Panc1 (cell line): ENCODE measurements around the gene GJC2. TPM values are rescaled to one million over a fixed set of nuclear protein-coding genes. Genes with fewer than 3 reads are reported as not detected.

Source experiments
- ATAC-seq: fragments of 200-7000 bp; cut with Tn5 transposase; 2 replicates; pipeline ENCODE4 v1.9.1; 2020; ENCODE audit warnings: mild to moderate bottlenecking, moderate library complexity
- BruUV-seq: library from RNA; stranded (reverse); fragments of 400-500 nt; replicated peaks from 2 replicates; lab custom pipeline; 2021; lab: Mats Ljungman, UMichigan
- CTCF ChIA-PET: fragments of 300-600 bp; sonication (Branson Sonifier 250); formaldehyde crosslinking; loops from one replicate; lab custom pipeline; 2022; ENCODE audit warnings: antibody characterized with exemption; lab: Charles Lee
- POLR2A ChIA-PET: fragments of 300-600 bp; sonication (Branson Sonifier 250); formaldehyde crosslinking; loops from one replicate; lab custom pipeline; 2022; ENCODE audit warnings: antibody characterized with exemption; lab: Charles Lee
- DNase-seq: peaks from one replicate; pipeline ENCODE4 v3.0.0-alpha.2; 2010; ENCODE audit warnings: low read depth, low spot score
- H3K27ac ChIP-seq: 2 replicates; pipeline ENCODE4 v1.5.1; 2011; ENCODE audit warnings: mild to moderate bottlenecking, low read length, inconsistent platforms
- H3K27me3 ChIP-seq: fragments of 200-500 bp; sonication (Bioruptor generic); 2 replicates; pipeline ENCODE4 v1.6.0; 2014; ENCODE audit warnings: low read length, inconsistent platforms; ENCODE audit not compliant: control insufficient read depth, insufficient read depth
- H3K36me3 ChIP-seq: fragments of 200-500 bp; sonication (Bioruptor generic); 2 replicates; pipeline ENCODE4 v1.5.1; 2014; ENCODE audit warnings: inconsistent platforms, mild to moderate bottlenecking, low read length, moderate library complexity; ENCODE audit not compliant: control insufficient read depth, insufficient read depth
- H3K4me1 ChIP-seq: 2 replicates; pipeline ENCODE4 v1.5.1; 2011; ENCODE audit warnings: inconsistent platforms, mild to moderate bottlenecking, low read length, moderate library complexity; ENCODE audit not compliant: control insufficient read depth, insufficient read depth
- H3K4me3 ChIP-seq, 2 experiments: 2 replicates each; pipeline ENCODE4 v1.5.1; 2011 to 2012; ENCODE audit warnings: low read depth in 2 of 2, low read length in 2 of 2, mild to moderate bottlenecking in 2 of 2, inconsistent platforms in 1 of 2, moderate library complexity in 1 of 2
- H3K9me3 ChIP-seq: fragments of 200-500 bp; sonication (Bioruptor generic); 2 replicates; pipeline ENCODE4 v1.5.1; 2014; ENCODE audit warnings: low read depth, mild to moderate bottlenecking, inconsistent platforms, low read length, moderate library complexity; ENCODE audit not compliant: control insufficient read depth, insufficient read depth
- CTCF ChIP-seq: fragments of 450-650 bp; IDR thresholded peaks from 2 replicates; pipeline ENCODE4 v1.5.1; 2017; ENCODE audit warnings: mild to moderate bottlenecking
- POLR2AphosphoS5 ChIP-seq: IDR thresholded peaks from 2 replicates; pipeline ENCODE4 v1.6.1; 2012; ENCODE audit warnings: mild to moderate bottlenecking, low read depth, low read length, moderate library complexity
- REST ChIP-seq, 2 experiments: IDR thresholded peaks; 2 replicates each; pipeline ENCODE4 v1.6.1; 2011 to 2012; ENCODE audit warnings: low read depth in 2 of 2, control low read depth in 1 of 2, low read length in 1 of 2, mild to moderate bottlenecking in 1 of 2, moderate library complexity in 1 of 2; ENCODE audit not compliant: insufficient read depth in 1 of 2
- SIN3A ChIP-seq: IDR thresholded peaks from 2 replicates; pipeline ENCODE4 v1.6.1; 2012; ENCODE audit warnings: low read depth, mild to moderate bottlenecking, low read length, moderate library complexity, borderline replicate concordance; ENCODE audit not compliant: insufficient read depth
- TCF7L2 ChIP-seq: IDR thresholded peaks from 2 replicates; pipeline ENCODE4 v1.6.1; 2011; ENCODE audit warnings: mild to moderate bottlenecking, low read depth, low read length, inconsistent platforms
- in situ Hi-C: cut with HindIII; loops from 2 replicates; pipeline ENCODE4 v1.10.0; 2016; ENCODE audit warnings: low sequenced_read_pairs, low pct_unique_long_range_greater_than_20kb
- intact Hi-C: fragments of 100-400 bp; cut with micrococcal nuclease; formaldehyde crosslinking; loops from one replicate; pipeline ENCODE4 v1.10.0; 2022; ENCODE audit not compliant: unreplicated experiment
- total RNA-seq: library from RNA; stranded (reverse); gene quantifications from one replicate; pipeline ENCODE4 v1.2.1, GENCODE V29; 2021; ENCODE audit not compliant: unreplicated experiment

Gene GJC2
- total RNA-seq, 1 experiment from 2014 or later = 2.4 TPM

GRCh38 chr1:228165372-228166169 is 15.8 kb downstream of the GJC2 start, which contains the start of gene IBA57:
Gene IBA57 (plus strand): TSS chr1:228165804. CDS start chr1:228165817, 13 bp downstream.
- peak within 1 kb of the TSS; percentile 69 to 83 for H3K4me3 ChIP-seq
- H3K27me3 ChIP-seq = no peaks in the 10 kb centered on the region
- POLR2A ChIA-PET = interaction anchor here (0.6 kb wide), 3 partner anchors 13 to 1539 kb away, joined by 3 to 6 read pairs (median 4); no protein-coding TSS in a partner anchor
- DNase-seq (peak; percentile 87), ATAC-seq (peak; percentile 92)
- CTCF ChIA-PET = interaction anchor here (0.5 to 0.9 kb wide), 7 partner anchors 21 to 1745 kb away, joined by 3 to 7 read pairs (median 3); partner anchors contain the start of gene GUK1
- no TSS peak for BruUV-seq
- H3K27ac ChIP-seq = peak within 1 kb of the TSS; percentile 93
- no peaks in the 10 kb centered on the region for H3K9me3 ChIP-seq
- peaks cover 13% of the 10 kb centered on the region for H3K4me1 ChIP-seq
- intact Hi-C loops = no loop called here
- TF ChIP-seq SIN3A (peak; percentile 79; the same call in 1 of the 2 replicates), CTCF (peak; percentile 98), TCF7L2 (peak; percentile 27; the same call in 1 of the 2 replicates), POLR2AphosphoS5 (peak; percentile 89), REST (IDR thresholded peaks at IDR 0.05; ENCODE audit: insufficient read depth in 1 of 2, low read depth in 2 of 2, low read length in 1 of 2) (no peak)
- in situ Hi-C loops = no loop called here
- no peaks in the 10 kb centered on the region for H3K36me3 ChIP-seq

- peak; percentile 34 for ATAC-seq
- peak overlapping the region; percentile 80 for H3K27ac ChIP-seq
- H3K4me3 ChIP-seq = peak overlapping the region; percentile 69 to 70
- BruUV-seq = no TSS peak
- no peaks in the 10 kb centered on the region for H3K36me3 ChIP-seq
- TF ChIP-seq TCF7L2 = no peak
- 0 out of 2 replicates have a peak, but pooled peaks have one; percentile 75 for TF ChIP-seq SIN3A
- in situ Hi-C loops = no loop called here
- peaks cover 13% of the 10 kb centered on the region for H3K4me1 ChIP-seq
- H3K27me3 ChIP-seq = no peaks in the 10 kb centered on the region
- POLR2A ChIA-PET = interaction anchor here (0.6 kb wide), 4 partner anchors 9 to 316 kb away, joined by 3 to 13 read pairs (median 4); no protein-coding TSS in a partner anchor
- CTCF ChIA-PET = interaction anchor here (0.6 to 0.9 kb wide), 3 partner anchors 36 to 167 kb away, joined by 3 to 5 read pairs (median 3); no protein-coding TSS in a partner anchor
- intact Hi-C loops = no loop called here
- H3K9me3 ChIP-seq = no peaks in the 10 kb centered on the region
- peak; percentile 48 for DNase-seq
Observed at GRCh38 chr1:228166170-228166936, 16.6 kb downstream of the GJC2 start.
